Ascending aorta (tissue), 2 donors: ENCODE data around the gene OGFOD1. TPM values are rescaled to one million over a fixed set of nuclear protein-coding genes. Genes with fewer than 3 reads are reported as not detected.
A peak's percentile ranks its signal among the peaks of the same experiment; 100 is the strongest.

Experiments
- DNase-seq, 2 donors: peaks; one replicate each; pipeline ENCODE4 v3.0.0-alpha.2; 2019; ENCODE audit warnings: low spot score in 2 of 2
- H3K27ac ChIP-seq, 2 donors: fragments of 200-600 bp; sonication (generic); one replicate each; pipeline ENCODE4 v1.5.1; 2016 to 2017; ENCODE audit warnings: mild to moderate bottlenecking in 1 of 2
- H3K27me3 ChIP-seq: fragments of 200-600 bp; sonication (generic); one replicate; pipeline ENCODE4 v1.5.1; 2017
- H3K36me3 ChIP-seq, 2 donors: fragments of 200-600 bp; sonication (generic); one replicate each; pipeline ENCODE4 v1.5.1; 2016
- H3K4me1 ChIP-seq, 2 donors: fragments of 200-600 bp; sonication (generic); one replicate each; pipeline ENCODE4 v1.5.1; 2016 to 2017; ENCODE audit warnings: mild to moderate bottlenecking in 1 of 2
- H3K4me3 ChIP-seq, 2 donors: fragments of 200-600 bp; sonication (generic); one replicate each; pipeline ENCODE4 v1.5.1; 2016 to 2017; ENCODE audit warnings: mild to moderate bottlenecking in 1 of 2
- H3K9me3 ChIP-seq, 2 donors: fragments of 200-600 bp; sonication (generic); one replicate each; pipeline ENCODE4 v1.5.1; 2016
- intact Hi-C: fragments of 100-400 bp; cut with DNase I; formaldehyde crosslinking; loops from one replicate; pipeline ENCODE4 v1.15.1; 2023
- total RNA-seq: library from RNA; depleted of rRNA; stranded (reverse); fragments of >200 nt; gene quantifications from one replicate; pipeline ENCODE4 v1.1.0, GENCODE V29; 2016
- TF ChIP-seq, protein P1 (sequence below), 3 experiments: fragments of 200-600 bp in 2 of 3; fragments of 450-650 bp in 1 of 3; sonication (generic) in 2 of 3; IDR thresholded peaks; one replicate each; pipeline ENCODE4 v1.5.1; 2016 to 2019; ENCODE audit warnings: antibody characterized with exemption in 3 of 3, mild to moderate bottlenecking in 1 of 3, moderate library complexity in 1 of 3

OGFOD1 gene
- total RNA-seq, 1 donor from 2014 or later = 21.9 TPM

DNA sequence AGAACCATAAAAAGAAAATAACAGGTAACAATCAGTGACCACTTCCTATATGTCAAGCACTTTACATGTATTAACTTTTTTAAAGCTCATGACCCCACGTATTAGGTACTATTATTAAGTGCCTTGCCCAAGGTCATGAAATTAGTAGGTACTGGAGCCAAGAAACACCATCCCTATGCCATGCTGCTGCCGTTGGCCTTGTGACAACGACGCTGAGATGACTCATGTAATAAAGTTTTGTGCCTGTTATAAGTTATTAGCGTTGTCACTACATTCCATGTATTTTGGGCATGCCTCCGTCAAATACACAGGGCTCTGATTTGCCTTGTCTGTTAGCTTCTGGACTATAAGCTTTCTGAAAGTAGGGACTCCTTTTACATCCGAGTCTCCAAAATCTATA lies 67.1 kb downstream of the OGFOD1 start:
- H3K36me3 ChIP-seq = no peaks in the 10 kb centered on the region
- peaks cover 0 to 28% of the 10 kb centered on the region in 2 donors for H3K4me1 ChIP-seq
- H3K4me3 ChIP-seq = peak overlapping the region; percentile 91 to 94
- H3K9me3 ChIP-seq = no peaks in the 10 kb centered on the region
- DNase-seq = no peak
- intact Hi-C loops = loop anchor here (5.0 kb wide), 1 partner anchor 124 kb away; no protein-coding TSS in a partner anchor
- H3K27me3 ChIP-seq = no peaks in the 10 kb centered on the region
- TF ChIP-seq, protein P1, sequence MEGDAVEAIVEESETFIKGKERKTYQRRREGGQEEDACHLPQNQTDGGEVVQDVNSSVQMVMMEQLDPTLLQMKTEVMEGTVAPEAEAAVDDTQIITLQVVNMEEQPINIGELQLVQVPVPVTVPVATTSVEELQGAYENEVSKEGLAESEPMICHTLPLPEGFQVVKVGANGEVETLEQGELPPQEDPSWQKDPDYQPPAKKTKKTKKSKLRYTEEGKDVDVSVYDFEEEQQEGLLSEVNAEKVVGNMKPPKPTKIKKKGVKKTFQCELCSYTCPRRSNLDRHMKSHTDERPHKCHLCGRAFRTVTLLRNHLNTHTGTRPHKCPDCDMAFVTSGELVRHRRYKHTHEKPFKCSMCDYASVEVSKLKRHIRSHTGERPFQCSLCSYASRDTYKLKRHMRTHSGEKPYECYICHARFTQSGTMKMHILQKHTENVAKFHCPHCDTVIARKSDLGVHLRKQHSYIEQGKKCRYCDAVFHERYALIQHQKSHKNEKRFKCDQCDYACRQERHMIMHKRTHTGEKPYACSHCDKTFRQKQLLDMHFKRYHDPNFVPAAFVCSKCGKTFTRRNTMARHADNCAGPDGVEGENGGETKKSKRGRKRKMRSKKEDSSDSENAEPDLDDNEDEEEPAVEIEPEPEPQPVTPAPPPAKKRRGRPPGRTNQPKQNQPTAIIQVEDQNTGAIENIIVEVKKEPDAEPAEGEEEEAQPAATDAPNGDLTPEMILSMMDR (IDR thresholded peaks at IDR 0.05) = no peak
- no peak overlapping the region for H3K27ac ChIP-seq

DNA sequence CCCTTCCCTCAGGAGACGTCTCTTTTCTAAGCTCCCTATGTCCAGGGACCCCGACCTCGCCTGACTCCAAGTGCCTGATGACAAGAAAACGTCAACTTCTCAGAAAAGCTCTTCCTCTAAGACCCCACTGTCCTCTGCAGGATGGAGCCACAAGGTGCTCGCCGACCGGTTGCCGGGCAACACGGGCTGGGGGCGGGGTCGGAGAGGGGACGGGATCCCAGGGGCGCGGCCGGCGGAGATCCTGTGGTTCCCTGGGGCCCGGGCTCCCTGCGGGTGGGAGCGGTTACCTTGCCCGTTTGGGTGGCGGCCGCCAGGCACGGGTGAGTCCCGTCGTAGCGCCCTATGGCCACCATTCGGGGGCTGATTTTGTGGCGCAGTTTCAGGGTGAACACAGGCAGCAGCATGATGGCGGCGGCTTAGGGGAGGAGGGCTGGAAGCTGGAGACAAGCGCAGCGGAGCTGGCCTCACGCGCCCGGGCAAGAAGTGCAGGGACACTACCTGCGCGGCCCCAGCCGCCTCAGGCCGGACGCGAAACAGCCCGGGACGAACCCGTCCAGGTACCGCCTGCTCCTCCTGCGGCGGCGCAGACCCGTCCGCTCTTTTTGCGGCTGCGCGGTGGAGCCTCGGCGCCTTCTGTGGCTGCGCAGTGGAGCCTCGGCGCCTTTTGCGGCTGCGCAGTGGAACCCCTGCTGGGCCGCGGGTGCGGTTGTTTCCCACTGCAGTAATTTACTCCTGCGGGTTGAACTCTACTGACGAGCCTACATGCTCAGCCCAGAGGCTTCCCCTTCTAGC lies 68.3 kb downstream of the OGFOD1 start, which contains the start of gene BBS2:
TSS of gene BBS2 (minus strand) at position 566 of the 792 bp plus-strand sequence. CDS start at position 404, 162 bp downstream.
- DNase-seq = peak; percentile 49 to 92
- no peaks in the 10 kb centered on the region for H3K27me3 ChIP-seq
- peak within 1 kb of the TSS; percentile 82 to 84 for H3K27ac ChIP-seq
- H3K4me1 ChIP-seq = peaks cover 0 to 28% of the 10 kb centered on the region in 2 donors
- H3K4me3 ChIP-seq = peak within 1 kb of the TSS; percentile 91 to 94
- H3K9me3 ChIP-seq = no peaks in the 10 kb centered on the region
- intact Hi-C loops = loop anchor here (2.0 to 5.0 kb wide), 2 partner anchors 123 to 183 kb away; no protein-coding TSS in a partner anchor
- TF ChIP-seq, protein P1 (IDR thresholded peaks at IDR 0.05) = no peak
- no peaks in the 10 kb centered on the region for H3K36me3 ChIP-seq

DNA sequence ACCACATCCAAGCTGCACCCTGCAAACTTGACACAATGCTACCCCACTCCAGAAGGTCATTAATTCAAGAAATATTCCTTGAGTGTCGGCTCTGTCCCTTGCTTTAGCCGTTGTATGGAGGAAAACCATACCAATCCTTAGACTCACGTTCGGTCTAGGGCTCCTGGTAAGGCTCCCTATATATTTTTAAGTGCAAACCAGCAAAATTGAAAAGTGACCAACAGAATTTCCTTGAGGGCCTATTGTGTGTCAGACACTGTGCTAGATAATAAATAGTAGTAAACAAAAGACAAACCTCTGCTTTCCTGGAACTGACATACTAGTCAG lies 68.9 kb downstream of the OGFOD1 start:
- intact Hi-C loops = loop anchor here (2.0 kb wide), 1 partner anchor 183 kb away; no protein-coding TSS in a partner anchor
- no peak for DNase-seq
- H3K27ac ChIP-seq = peak overlapping the region; percentile 82 to 84

DNA sequence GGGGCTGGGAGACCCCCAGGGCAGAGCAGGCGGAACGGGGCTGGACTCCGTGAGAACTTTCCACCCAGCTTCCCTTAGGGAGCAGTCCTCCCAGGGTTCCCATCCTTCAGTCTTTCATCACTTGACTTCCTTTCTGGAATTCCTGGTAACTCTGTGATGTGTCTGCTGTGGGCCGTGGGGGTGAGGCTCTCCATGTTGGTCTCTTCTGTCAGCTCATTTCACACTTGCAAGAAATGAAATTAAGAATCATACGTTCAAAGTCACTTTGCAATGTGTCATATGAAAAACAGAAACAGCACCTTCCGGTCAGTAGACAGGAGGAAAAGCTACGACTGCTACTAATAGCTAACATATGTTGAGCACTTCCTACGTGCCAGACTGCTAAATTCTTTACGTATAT lies 73.9 kb downstream of the OGFOD1 start:
- Histone ChIP-seq H3K9me3 (no peaks in the 10 kb centered on the region), H3K27me3 (no peaks in the 10 kb centered on the region), H3K4me1 (peaks cover 0 to 2% of the 10 kb centered on the region in 2 donors), H3K27ac (no peak overlapping the region), H3K36me3 (no peaks in the 10 kb centered on the region), H3K4me3 (no peak overlapping the region)
- intact Hi-C loops = no loop called here
- DNase-seq = no peak
- TF ChIP-seq, protein P1 (IDR thresholded peaks at IDR 0.05) = no peak

More for the DNA sequence above, 68.9 kb downstream of the OGFOD1 start:
- Histone ChIP-seq H3K27me3 (no peaks in the 10 kb centered on the region), H3K9me3 (no peaks in the 10 kb centered on the region), H3K4me1 (peaks cover 0 to 26% of the 10 kb centered on the region in 2 donors), H3K4me3 (peak overlapping the region; percentile 91 to 94), H3K36me3 (no peaks in the 10 kb centered on the region)
- TF ChIP-seq, protein P1 (IDR thresholded peaks at IDR 0.05) = no peak

Other genes with a start within 250 kb of the OGFOD1 start
- 112 TPM for gene AMFR, start 26.0 kb upstream of the OGFOD1 start, total RNA-seq
- gene NUDT21, start 222 bp upstream of the OGFOD1 start, total RNA-seq = 5.3 TPM
- 29.4 TPM for gene BBS2, start 68.5 kb downstream of the OGFOD1 start, total RNA-seq
- gene MT4, start 113.5 kb downstream of the OGFOD1 start, total RNA-seq = not detected
- not detected for gene MT3, start 138.0 kb downstream of the OGFOD1 start, total RNA-seq
- gene MT2A, start 157.0 kb downstream of the OGFOD1 start, total RNA-seq = 602 TPM
- 456 TPM for gene MT1E, start 174.2 kb downstream of the OGFOD1 start, total RNA-seq
- 105 TPM for gene MT1M, start 181.1 kb downstream of the OGFOD1 start, total RNA-seq
- gene MT1A, start 187.1 kb downstream of the OGFOD1 start, total RNA-seq = 183 TPM
- not detected for gene MT1B, start 200.3 kb downstream of the OGFOD1 start, total RNA-seq
- 9.8 TPM for gene MT1F, start 206.4 kb downstream of the OGFOD1 start, total RNA-seq
- gene MT1G, start 216.5 kb downstream of the OGFOD1 start, total RNA-seq = 36.6 TPM
- gene MT1H, start 218.3 kb downstream of the OGFOD1 start, total RNA-seq = not detected
- gene MT1X, start 230.9 kb downstream of the OGFOD1 start, total RNA-seq = 2,291 TPM